ENCODE results near the gene BNC2.
"Not testable (repeated sequence)": the region's sequence is repeated elsewhere in the genome, so short reads cannot be mapped to it uniquely, and the experiment has no call there.

The BNC2 gene

DNA sequence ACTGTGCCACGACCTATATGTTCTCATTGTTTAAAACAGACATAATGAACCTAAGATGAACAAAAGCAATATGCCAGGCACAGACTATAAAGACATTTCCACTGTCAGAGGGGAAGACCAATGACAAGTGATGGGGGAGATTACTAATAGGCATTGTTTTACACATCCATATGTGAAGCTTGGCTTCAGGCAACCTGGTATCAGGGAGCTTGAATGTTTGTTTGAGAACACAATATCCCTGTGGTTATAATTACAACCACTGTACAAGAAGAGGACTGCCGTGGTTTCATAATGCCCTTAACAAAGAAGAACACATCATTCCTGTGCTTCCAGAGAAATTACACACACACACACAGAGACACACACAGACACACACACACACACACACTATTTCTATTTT lies 385.7 kb downstream of the BNC2 start:
- H4K5ac ChIP-seq (ENCODE audit: low read length), result no peak overlapping the region
- H3K4me1 ChIP-seq (ENCODE audit: control insufficient read depth, low read depth, low read length), result no peaks in the 10 kb centered on the region
- no peak for DNase-seq
- H3K79me2 ChIP-seq (ENCODE audit: control insufficient read depth, insufficient read depth, low read length), result no peaks in the 10 kb centered on the region
- peak overlapping the region; percentile 74 for H2BK15ac ChIP-seq (replicated peaks; ENCODE audit: low read depth)
- H3K9ac ChIP-seq (ENCODE audit: low read length), result no peak overlapping the region
- H3K23ac ChIP-seq (ENCODE audit: low read length), result no peak overlapping the region
- no peak overlapping the region for H3K18ac ChIP-seq (ENCODE audit: low read length)
- no CpG with 5 or more reads among the region's 2 CpGs for WGBS (ENCODE audit: extremely low coverage, insufficient coverage, low lambda C conversion rate)
- H3K79me1 ChIP-seq (ENCODE audit: low read length), result no peaks in the 10 kb centered on the region
- H3K56ac ChIP-seq (ENCODE audit: low read length), result no peak overlapping the region
- H3K27me3 ChIP-seq (ENCODE audit: insufficient read depth, low read length, poor library complexity), result no peaks in the 10 kb centered on the region
- no peak overlapping the region for H3K4me3 ChIP-seq (ENCODE audit: low read length)
- no peak overlapping the region for H3K27ac ChIP-seq (ENCODE audit: low read depth, low read length)
- H2AK5ac ChIP-seq (ENCODE audit: low read length), result no peak overlapping the region
- H4K8ac ChIP-seq (ENCODE audit: low read depth, low read length), result no peak overlapping the region
- H3K4me2 ChIP-seq (ENCODE audit: low read length), result no peak overlapping the region
- no peaks in the 10 kb centered on the region for H3K36me3 ChIP-seq (ENCODE audit: control insufficient read depth, insufficient read depth, low read length)
- H3K4ac ChIP-seq (ENCODE audit: low read depth, low read length), result no peak overlapping the region
- H2BK120ac ChIP-seq (ENCODE audit: low read depth, low read length), result no peak overlapping the region
- H2BK5ac ChIP-seq (ENCODE audit: low read length), result no peak overlapping the region

DNA sequence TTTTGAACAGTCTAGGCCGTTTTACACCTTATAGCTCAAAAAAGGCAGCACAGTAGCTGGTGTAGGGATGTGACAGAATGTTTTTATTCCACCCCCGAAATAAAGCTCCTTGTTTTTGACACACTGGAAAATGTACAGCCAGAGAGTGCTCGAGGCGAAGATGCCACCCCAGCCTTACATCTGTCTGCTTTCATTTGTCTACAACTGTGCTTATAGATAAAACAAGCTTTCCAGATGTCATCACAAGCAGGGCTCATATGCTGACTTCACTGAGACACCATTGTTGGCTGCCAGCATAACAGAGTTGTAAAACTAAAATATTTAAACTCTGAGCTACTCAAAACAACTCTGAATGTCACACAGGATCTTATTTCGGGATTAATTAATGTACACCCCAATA lies 386.3 kb downstream of the BNC2 start:
- no peaks in the 10 kb centered on the region for H3K27me3 ChIP-seq (ENCODE audit: insufficient read depth, low read length, poor library complexity)
- WGBS (ENCODE audit: extremely low coverage, insufficient coverage, low lambda C conversion rate), result no CpG with 5 or more reads among the region's 5 CpGs
- H2BK120ac ChIP-seq (ENCODE audit: low read depth, low read length), result no peak overlapping the region
- no peak overlapping the region for H3K4ac ChIP-seq (ENCODE audit: low read depth, low read length)
- no peak overlapping the region for H2AK5ac ChIP-seq (ENCODE audit: low read length)
- no peaks in the 10 kb centered on the region for H3K4me1 ChIP-seq (ENCODE audit: control insufficient read depth, low read depth, low read length)
- no peak overlapping the region for H3K56ac ChIP-seq (ENCODE audit: low read length)
- no peak overlapping the region for H3K27ac ChIP-seq (ENCODE audit: low read depth, low read length)
- no peaks in the 10 kb centered on the region for H3K36me3 ChIP-seq (ENCODE audit: control insufficient read depth, insufficient read depth, low read length)
- H2BK5ac ChIP-seq (ENCODE audit: low read length), result no peak overlapping the region
- no peaks in the 10 kb centered on the region for H3K79me2 ChIP-seq (ENCODE audit: control insufficient read depth, insufficient read depth, low read length)
- H4K8ac ChIP-seq (ENCODE audit: low read depth, low read length), result no peak overlapping the region
- H4K5ac ChIP-seq (ENCODE audit: low read length), result no peak overlapping the region
- H3K23ac ChIP-seq (ENCODE audit: low read length), result no peak overlapping the region
- H3K18ac ChIP-seq (ENCODE audit: low read length), result no peak overlapping the region
- peak overlapping the region; percentile 74 for H2BK15ac ChIP-seq (replicated peaks; ENCODE audit: low read depth)
- H3K9ac ChIP-seq (ENCODE audit: low read length), result no peak overlapping the region
- H3K4me3 ChIP-seq (ENCODE audit: low read length), result no peak overlapping the region
- no peak overlapping the region for H3K4me2 ChIP-seq (ENCODE audit: low read length)
- DNase-seq, result no peak
- no peaks in the 10 kb centered on the region for H3K79me1 ChIP-seq (ENCODE audit: low read length)

GRCh38 chr9:16482764-16483163 lies 387.7 kb downstream of the BNC2 start:
- Histone ChIP-seq H4K8ac (ENCODE audit: low read depth, low read length) (no peak overlapping the region), H4K5ac (ENCODE audit: low read length) (no peak overlapping the region), H3K4me2 (ENCODE audit: low read length) (no peak overlapping the region), H2BK120ac (ENCODE audit: low read depth, low read length) (no peak overlapping the region), H2BK5ac (ENCODE audit: low read length) (no peak overlapping the region), H3K18ac (ENCODE audit: low read length) (no peak overlapping the region), H3K36me3 (ENCODE audit: control insufficient read depth, insufficient read depth, low read length) (no peaks in the 10 kb centered on the region), H2AK5ac (ENCODE audit: low read length) (no peak overlapping the region), H3K4me3 (ENCODE audit: low read length) (no peak overlapping the region), H3K4ac (ENCODE audit: low read depth, low read length) (no peak overlapping the region), H3K79me1 (ENCODE audit: low read length) (no peaks in the 10 kb centered on the region), H2BK15ac (replicated peaks; ENCODE audit: low read depth) (no peak overlapping the region), H3K79me2 (ENCODE audit: control insufficient read depth, insufficient read depth, low read length) (no peaks in the 10 kb centered on the region), H3K27ac (ENCODE audit: low read depth, low read length) (no peak overlapping the region), H3K27me3 (ENCODE audit: insufficient read depth, low read length, poor library complexity) (no peaks in the 10 kb centered on the region), H3K56ac (ENCODE audit: low read length) (no peak overlapping the region), H3K9ac (ENCODE audit: low read length) (no peak overlapping the region), H3K23ac (ENCODE audit: low read length) (no peak overlapping the region), H3K4me1 (ENCODE audit: control insufficient read depth, low read depth, low read length) (no peaks in the 10 kb centered on the region)
- DNase-seq, result no peak
- WGBS (ENCODE audit: extremely low coverage, insufficient coverage, low lambda C conversion rate), result no CpG with 5 or more reads among the region's 6 CpGs

- H3K27ac ChIP-seq (ENCODE audit: low read depth, low read length); H3K56ac ChIP-seq (ENCODE audit: low read length); H4K5ac ChIP-seq (ENCODE audit: low read length); H2BK5ac ChIP-seq (ENCODE audit: low read length); H2AK5ac ChIP-seq (ENCODE audit: low read length); H3K18ac ChIP-seq (ENCODE audit: low read length); H4K8ac ChIP-seq (ENCODE audit: low read depth, low read length); H3K9ac ChIP-seq (ENCODE audit: low read length); H3K4ac ChIP-seq (ENCODE audit: low read depth, low read length); H3K23ac ChIP-seq (ENCODE audit: low read length); H3K27me3 ChIP-seq (ENCODE audit: insufficient read depth, low read length, poor library complexity); H3K79me1 ChIP-seq (ENCODE audit: low read length); H3K4me1 ChIP-seq (ENCODE audit: control insufficient read depth, low read depth, low read length); H2BK15ac ChIP-seq (replicated peaks; ENCODE audit: low read depth); H3K79me2 ChIP-seq (ENCODE audit: control insufficient read depth, insufficient read depth, low read length); H2BK120ac ChIP-seq (ENCODE audit: low read depth, low read length); H3K4me2 ChIP-seq (ENCODE audit: low read length); DNase-seq; H3K36me3 ChIP-seq (ENCODE audit: control insufficient read depth, insufficient read depth, low read length); H3K4me3 ChIP-seq (ENCODE audit: low read length): not testable (repeated sequence)
- no CpG with 5 or more reads among the region's 20 CpGs for WGBS (ENCODE audit: extremely low coverage, insufficient coverage, low lambda C conversion rate)
Measured at GRCh38 chr9:16480584-16480983, 389.9 kb downstream of the BNC2 start.

DNA sequence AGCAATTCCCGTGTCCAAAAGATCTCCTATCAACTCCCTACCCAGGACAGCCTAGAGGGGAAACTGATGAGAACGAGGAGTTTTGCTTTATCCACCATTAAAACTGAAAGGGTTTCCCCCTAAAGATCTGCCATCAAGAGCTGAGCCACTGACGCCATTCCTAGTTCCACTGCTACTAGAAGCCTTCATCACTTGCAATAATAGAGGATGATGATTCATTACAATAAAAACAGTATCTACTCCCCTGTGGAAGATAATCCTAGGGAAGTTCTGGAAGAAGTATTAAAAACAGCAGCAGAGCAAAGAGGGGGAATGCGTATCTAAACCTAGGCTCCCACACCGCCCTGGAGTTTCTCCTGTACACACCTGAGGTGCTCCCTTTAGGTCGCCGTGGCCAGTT lies 394.5 kb downstream of the BNC2 start:
- Histone ChIP-seq H2AK5ac (ENCODE audit: low read length) (no peak overlapping the region), H2BK120ac (ENCODE audit: low read depth, low read length) (no peak overlapping the region), H3K9ac (ENCODE audit: low read length) (no peak overlapping the region), H3K56ac (ENCODE audit: low read length) (no peak overlapping the region), H3K4ac (ENCODE audit: low read depth, low read length) (no peak overlapping the region), H3K23ac (ENCODE audit: low read length) (no peak overlapping the region), H3K27ac (ENCODE audit: low read depth, low read length) (no peak overlapping the region), H4K5ac (ENCODE audit: low read length) (no peak overlapping the region), H3K36me3 (ENCODE audit: control insufficient read depth, insufficient read depth, low read length) (no peaks in the 10 kb centered on the region), H3K79me2 (ENCODE audit: control insufficient read depth, insufficient read depth, low read length) (no peaks in the 10 kb centered on the region), H2BK15ac (replicated peaks; ENCODE audit: low read depth) (no peak overlapping the region), H3K4me1 (ENCODE audit: control insufficient read depth, low read depth, low read length) (no peaks in the 10 kb centered on the region), H3K79me1 (ENCODE audit: low read length) (no peaks in the 10 kb centered on the region), H2BK5ac (ENCODE audit: low read length) (no peak overlapping the region), H3K18ac (ENCODE audit: low read length) (no peak overlapping the region), H3K27me3 (ENCODE audit: insufficient read depth, low read length, poor library complexity) (no peaks in the 10 kb centered on the region), H4K8ac (ENCODE audit: low read depth, low read length) (no peak overlapping the region), H3K4me3 (ENCODE audit: low read length) (no peak overlapping the region), H3K4me2 (ENCODE audit: low read length) (no peak overlapping the region)
- no CpG with 5 or more reads among the region's 7 CpGs for WGBS (ENCODE audit: extremely low coverage, insufficient coverage, low lambda C conversion rate)
- DNase-seq, result no peak

DNA sequence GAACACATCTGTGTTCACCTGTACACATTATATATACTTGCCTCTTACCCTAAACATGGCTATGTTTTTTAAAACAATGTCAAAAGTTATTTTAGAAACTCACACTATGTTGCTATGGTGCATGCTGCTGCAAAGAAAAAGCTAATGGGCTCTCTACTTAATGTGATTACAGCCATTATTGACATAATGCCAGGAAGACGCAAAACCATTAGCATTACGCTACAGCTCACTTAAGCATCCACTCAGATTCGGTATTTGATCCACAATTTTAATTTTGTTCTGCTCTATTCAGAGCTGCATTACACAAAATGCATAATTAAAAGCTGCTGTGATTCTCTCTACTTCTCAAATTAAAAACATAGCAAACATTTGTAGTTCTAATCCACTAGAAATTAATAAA lies 395.2 kb downstream of the BNC2 start:
- DNase-seq, result no peak
- no peak overlapping the region for H4K8ac ChIP-seq (ENCODE audit: low read depth, low read length)

More for the DNA sequence above, 395.2 kb downstream of the BNC2 start:
- Histone ChIP-seq H3K4me2 (ENCODE audit: low read length) (no peak overlapping the region), H3K4me1 (ENCODE audit: control insufficient read depth, low read depth, low read length) (no peaks in the 10 kb centered on the region), H3K27me3 (ENCODE audit: insufficient read depth, low read length, poor library complexity) (no peaks in the 10 kb centered on the region), H3K79me1 (ENCODE audit: low read length) (no peaks in the 10 kb centered on the region), H3K18ac (ENCODE audit: low read length) (no peak overlapping the region), H3K9ac (ENCODE audit: low read length) (no peak overlapping the region), H3K56ac (ENCODE audit: low read length) (no peak overlapping the region), H3K4ac (ENCODE audit: low read depth, low read length) (no peak overlapping the region), H3K36me3 (ENCODE audit: control insufficient read depth, insufficient read depth, low read length) (no peaks in the 10 kb centered on the region), H2BK15ac (replicated peaks; ENCODE audit: low read depth) (no peak overlapping the region), H3K79me2 (ENCODE audit: control insufficient read depth, insufficient read depth, low read length) (no peaks in the 10 kb centered on the region), H3K23ac (ENCODE audit: low read length) (no peak overlapping the region), H2BK5ac (ENCODE audit: low read length) (no peak overlapping the region), H4K5ac (ENCODE audit: low read length) (no peak overlapping the region), H3K27ac (ENCODE audit: low read depth, low read length) (no peak overlapping the region), H3K4me3 (ENCODE audit: low read length) (no peak overlapping the region), H2AK5ac (ENCODE audit: low read length) (no peak overlapping the region), H2BK120ac (ENCODE audit: low read depth, low read length) (no peak overlapping the region)
- WGBS (ENCODE audit: extremely low coverage, insufficient coverage, low lambda C conversion rate), result no CpG with 5 or more reads among the region's 3 CpGs
